ENCODE data around the gene CDC6. TPM values are rescaled to one million over a fixed set of nuclear protein-coding genes. Genes with fewer than 3 reads are reported as not detected.

CDC6 gene
- total and polyA plus RNA-seq, 2 of the 8 experiments (the other 6 are each of a cell fraction or from before 2014, with no cell fraction given), result 50.5 to 140 TPM

GRCh38 chr17:40268141-40268712 lies 19.5 kb upstream of the CDC6 start:
- Histone ChIP-seq H3K23ac (ENCODE audit: insufficient read length) (no peak overlapping the region), H3K18ac (ENCODE audit: extremely low read depth, low read length) (no peak overlapping the region), H4K91ac (replicated peaks; ENCODE audit: insufficient read length, low read length) (no peak overlapping the region), H2BK12ac (ENCODE audit: low read depth, low read length) (no peak overlapping the region), H3K4me2 (ENCODE audit: insufficient read depth in 1 of 2, low read depth in 2 of 2, low read length in 2 of 2) (no peak overlapping the region), H3K4ac (replicated peaks; ENCODE audit: insufficient read length, low read depth, low read length) (no peak overlapping the region), H4K8ac (ENCODE audit: extremely low read depth, insufficient read depth, low read length) (no peak overlapping the region), H3K79me1 (ENCODE audit: low read depth, low read length) (no peaks in the 10 kb centered on the region), H3K27ac (ENCODE audit: low read depth, low read length) (no peak overlapping the region), H3K36me3 (ENCODE audit: control insufficient read depth in 2 of 4, insufficient read depth in 4 of 4, low read length in 3 of 4) (peaks cover 0 to 22% (median 7%) of the 10 kb centered on the region in 4 experiments; a peak in 6 of 8 replicates), H3K9ac (replicated peaks in 1 of 4; ENCODE audit: extremely low read depth in 1 of 4, low read depth in 3 of 4, low read length in 3 of 4) (no peak overlapping the region), H2AFZ (ENCODE audit: low read length) (no peak overlapping the region), H4K5ac (ENCODE audit: insufficient read length, low read depth, low read length) (no peak overlapping the region), H3K4me1 (replicated peaks in 1 of 4; ENCODE audit: control insufficient read depth in 3 of 4, insufficient read depth in 4 of 4, low read length in 3 of 4) (peaks cover 0 to 2% (median 0%) of the 10 kb centered on the region in 4 experiments; a peak in 1 of 7 replicates), H3K56ac (replicated peaks; ENCODE audit: insufficient read length, low read depth, low read length) (no peak overlapping the region), H3K14ac (ENCODE audit: insufficient read length) (no peak overlapping the region), H2BK20ac (ENCODE audit: low read length) (no peak overlapping the region), H3K79me2 (ENCODE audit: control insufficient read depth in 1 of 2, insufficient read depth in 2 of 2, low read length in 2 of 2) (no peaks in the 10 kb centered on the region), H4K20me1 (replicated peaks in 1 of 2; ENCODE audit: control insufficient read depth in 1 of 2, insufficient read depth in 2 of 2, low read length in 2 of 2) (no peaks in the 10 kb centered on the region), H2BK15ac (ENCODE audit: low read length) (no peak overlapping the region), H3K9me3 (ENCODE audit: insufficient read depth in 2 of 2, low read depth in 1 of 2, low read length in 1 of 2) (no peaks in the 10 kb centered on the region), H2BK5ac (ENCODE audit: low read depth, low read length) (no peak overlapping the region), H3K23me2 (ENCODE audit: low read depth, low read length) (no peaks in the 10 kb centered on the region; the same call in 1 of the 2 replicates), H3K4me3 (ENCODE audit: extremely low read depth in 1 of 4, insufficient read depth in 2 of 4, low read depth in 3 of 4, low read length in 4 of 4) (no peak overlapping the region), H2AK5ac (ENCODE audit: low read depth, low read length) (no peak overlapping the region), H2BK120ac (replicated peaks; ENCODE audit: low read depth, low read length) (no peak overlapping the region), H3K27me3 (replicated peaks in 1 of 4; ENCODE audit: control insufficient read depth in 3 of 4, extremely low read depth in 1 of 4, insufficient read depth in 3 of 4, low read length in 3 of 4) (no peaks in the 10 kb centered on the region)
- 89% methylated on average over 2 of the region's 2 CpGs; no CpG with 5 or more reads in 1 of the 2 experiments for WGBS, 2 experiments (ENCODE audit: extremely low coverage in 1 of 2, insufficient coverage in 1 of 2, insufficient read length in 1 of 2, insufficient replicate concordance in 2 of 2, low coverage in 1 of 2, low lambda C conversion rate in 2 of 2, missing lambda C conversion rate in 1 of 2)
- CTCF ChIA-PET (ENCODE audit: partially characterized antibody), result interaction anchor here (0.6 kb wide), 1 partner anchor 1799 kb away, joined by 3 read pairs; no protein-coding TSS in a partner anchor
- POLR2A ChIA-PET (ENCODE audit: partially characterized antibody), result interaction anchor here (0.6 to 2.8 kb wide), 5 partner anchors 12 to 58 kb away, joined by 3 to 18 read pairs (median 5); partner anchors contain the start of gene CDC6
- no peak for DNase-seq (ENCODE audit: low read depth in 1 of 2, low spot score in 2 of 2)
- no peak for FAIRE-seq
- TF ChIP-seq SIX5 (IDR thresholded peaks at IDR 0.05; ENCODE audit: low read depth, low read length) (no peak), GABPA (IDR thresholded peaks at IDR 0.05; ENCODE audit: borderline replicate concordance, insufficient read depth, low read length) (no peak), YY1 (IDR thresholded peaks at IDR 0.05; ENCODE audit: low read depth, low read length) (no peak), HDAC6 (IDR thresholded peaks at IDR 0.05; ENCODE audit: low read depth, low read length) (no peak), FOSL1 (IDR thresholded peaks at IDR 0.05; ENCODE audit: insufficient read depth, low read depth, low read length) (no peak), BACH1 (IDR thresholded peaks at IDR 0.05; ENCODE audit: low read length) (no peak), CHD2 (IDR thresholded peaks at IDR 0.05; ENCODE audit: low read length) (no peak), RNF2 (IDR thresholded peaks at IDR 0.05; ENCODE audit: borderline replicate concordance, low read depth, low read length, missing control alignments, poor library complexity, severe bottlenecking) (no peak), SP2 (IDR thresholded peaks at IDR 0.05; ENCODE audit: low read length) (no peak), BCL11A (IDR thresholded peaks at IDR 0.05; ENCODE audit: low read depth in 2 of 2, low read length in 2 of 2) (no peak), CTCF (IDR thresholded peaks at IDR 0.05; ENCODE audit: control extremely low read depth in 1 of 3, insufficient read depth in 1 of 3, low read depth in 1 of 3, low read length in 3 of 3) (no peak)
